Astrocyte of the spinal cord (primary cell): ENCODE results near the gene MMP15.

Experiments used
- DNase-seq: peaks from one replicate; pipeline ENCODE4 v3.0.0; 2011; ENCODE audit warnings: low read depth, low spot score
- H3K4me3 ChIP-seq: 2 replicates; pipeline ENCODE4 v1.5.1; 2011; ENCODE audit warnings: low read depth, mild to moderate bottlenecking, low read length, moderate library complexity
- in situ Hi-C: cut with HindIII; loops from 2 replicates; pipeline ENCODE4 v1.10.0; 2017; ENCODE audit warnings: low sequenced_read_pairs
- TF ChIP-seq, protein P1 (sequence below): IDR thresholded peaks from 2 replicates; pipeline ENCODE4 v1.5.1; 2012; ENCODE audit warnings: low read depth, mild to moderate bottlenecking, low read length, inconsistent platforms

MMP15 gene

DNA sequence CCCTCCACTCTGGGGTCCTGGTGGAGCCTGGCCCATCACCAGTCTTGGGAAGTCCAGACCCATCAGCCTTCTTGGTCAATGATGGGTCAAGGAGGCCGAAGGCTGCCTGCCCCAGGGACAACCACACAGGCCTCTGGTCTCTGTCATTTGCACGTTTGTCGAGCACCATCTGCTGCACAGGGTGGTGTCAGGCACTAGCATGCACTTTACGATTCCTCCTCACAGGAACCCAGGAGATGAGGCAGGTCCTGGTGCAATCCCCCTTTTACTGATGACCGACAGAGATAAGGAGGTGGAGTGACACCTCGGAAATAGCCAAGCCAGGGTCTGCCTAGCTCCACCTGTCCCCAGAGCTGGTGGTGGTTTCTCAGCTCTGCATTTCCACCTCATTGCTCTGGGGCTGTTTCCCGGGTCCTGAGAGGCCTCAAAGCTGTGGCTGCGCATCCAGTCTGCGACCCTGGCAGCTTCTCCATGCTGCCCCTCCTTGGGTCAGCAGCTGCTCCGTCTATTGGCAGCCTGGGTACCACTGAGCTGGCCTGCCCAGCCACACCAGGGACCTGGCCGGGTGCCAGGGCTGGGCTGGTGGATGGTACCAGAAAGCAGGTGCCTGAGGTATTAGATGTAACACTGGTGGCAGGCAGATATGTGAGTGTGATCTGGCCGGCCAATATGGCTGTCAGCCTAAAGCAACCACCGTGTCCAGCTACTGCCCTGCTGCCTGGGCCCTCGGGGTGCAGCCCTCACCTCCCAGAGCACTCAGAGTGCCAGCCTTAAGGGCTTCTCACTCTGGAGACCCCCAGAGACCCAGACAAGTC lies 10.0 kb downstream of the MMP15 start:
- TF ChIP-seq, protein P1, sequence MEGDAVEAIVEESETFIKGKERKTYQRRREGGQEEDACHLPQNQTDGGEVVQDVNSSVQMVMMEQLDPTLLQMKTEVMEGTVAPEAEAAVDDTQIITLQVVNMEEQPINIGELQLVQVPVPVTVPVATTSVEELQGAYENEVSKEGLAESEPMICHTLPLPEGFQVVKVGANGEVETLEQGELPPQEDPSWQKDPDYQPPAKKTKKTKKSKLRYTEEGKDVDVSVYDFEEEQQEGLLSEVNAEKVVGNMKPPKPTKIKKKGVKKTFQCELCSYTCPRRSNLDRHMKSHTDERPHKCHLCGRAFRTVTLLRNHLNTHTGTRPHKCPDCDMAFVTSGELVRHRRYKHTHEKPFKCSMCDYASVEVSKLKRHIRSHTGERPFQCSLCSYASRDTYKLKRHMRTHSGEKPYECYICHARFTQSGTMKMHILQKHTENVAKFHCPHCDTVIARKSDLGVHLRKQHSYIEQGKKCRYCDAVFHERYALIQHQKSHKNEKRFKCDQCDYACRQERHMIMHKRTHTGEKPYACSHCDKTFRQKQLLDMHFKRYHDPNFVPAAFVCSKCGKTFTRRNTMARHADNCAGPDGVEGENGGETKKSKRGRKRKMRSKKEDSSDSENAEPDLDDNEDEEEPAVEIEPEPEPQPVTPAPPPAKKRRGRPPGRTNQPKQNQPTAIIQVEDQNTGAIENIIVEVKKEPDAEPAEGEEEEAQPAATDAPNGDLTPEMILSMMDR = no peak
- H3K4me3 ChIP-seq = no peak overlapping the region
- in situ Hi-C loops = no loop called here
- no peak for DNase-seq

- no peak for DNase-seq
- no peak overlapping the region for H3K4me3 ChIP-seq
- TF ChIP-seq, protein P1 = no peak
- in situ Hi-C loops = no loop called here
Measured at GRCh38 chr16:58036943-58037342, 11.4 kb downstream of the MMP15 start.

GRCh38 chr16:58037365-58038057 lies 12.0 kb downstream of the MMP15 start:
- H3K4me3 ChIP-seq = no peak overlapping the region
- TF ChIP-seq, protein P1 = no peak
- DNase-seq = no peak
- in situ Hi-C loops = no loop called here

DNA sequence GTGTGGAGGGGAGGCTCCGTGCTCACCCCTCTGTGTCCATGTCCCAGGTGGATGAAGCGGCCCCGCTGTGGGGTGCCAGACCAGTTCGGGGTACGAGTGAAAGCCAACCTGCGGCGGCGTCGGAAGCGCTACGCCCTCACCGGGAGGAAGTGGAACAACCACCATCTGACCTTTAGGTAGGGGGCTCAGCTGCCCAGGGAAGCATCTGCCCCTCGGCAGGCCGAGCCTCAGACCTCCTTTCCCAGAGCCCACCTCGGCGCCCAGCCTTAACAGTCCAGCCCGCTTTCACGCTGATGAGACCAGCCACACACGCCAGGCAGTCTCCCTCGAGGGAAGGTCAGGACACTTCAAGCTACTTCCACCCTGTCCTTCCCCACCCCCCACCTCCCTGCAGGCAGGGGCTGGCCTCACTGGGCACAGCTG lies 12.7 kb downstream of the MMP15 start:
- TF ChIP-seq, protein P1 = no peak
- no peak for DNase-seq
- no peak overlapping the region for H3K4me3 ChIP-seq
- in situ Hi-C loops = no loop called here

GRCh38 chr16:58039829-58040495 lies 14.4 kb downstream of the MMP15 start:
- DNase-seq = no peak
- in situ Hi-C loops = no loop called here
- H3K4me3 ChIP-seq = no peak overlapping the region
- TF ChIP-seq, protein P1 = no peak

GRCh38 chr16:58040496-58040846 lies 14.9 kb downstream of the MMP15 start:
- no peak for DNase-seq
- in situ Hi-C loops = no loop called here
- H3K4me3 ChIP-seq = no peak overlapping the region
- TF ChIP-seq, protein P1 = no peak
